Erythroblast (primary cell): ENCODE measurements around the gene ACOT13.
"Not testable (repeated sequence)": the region's sequence is repeated elsewhere in the genome, so short reads cannot be mapped to it uniquely, and the experiment has no call there.

ENCODE experiments used
- DNase-seq, 2 experiments: peaks; one replicate each; lab custom pipeline; 2025; lab: John Stamatoyannopoulos, UW
- GATA1 ChIP-seq: IDR thresholded peaks from 2 replicates; pipeline ENCODE4 v1.6.1; 2011; ENCODE audit warnings: low read depth, mild to moderate bottlenecking, control low read depth, low read length, moderate library complexity
- POLR2A ChIP-seq: IDR thresholded peaks from 2 replicates; pipeline ENCODE4 v1.6.1; 2011; ENCODE audit warnings: mild to moderate bottlenecking, low read length

ACOT13 gene

DNA sequence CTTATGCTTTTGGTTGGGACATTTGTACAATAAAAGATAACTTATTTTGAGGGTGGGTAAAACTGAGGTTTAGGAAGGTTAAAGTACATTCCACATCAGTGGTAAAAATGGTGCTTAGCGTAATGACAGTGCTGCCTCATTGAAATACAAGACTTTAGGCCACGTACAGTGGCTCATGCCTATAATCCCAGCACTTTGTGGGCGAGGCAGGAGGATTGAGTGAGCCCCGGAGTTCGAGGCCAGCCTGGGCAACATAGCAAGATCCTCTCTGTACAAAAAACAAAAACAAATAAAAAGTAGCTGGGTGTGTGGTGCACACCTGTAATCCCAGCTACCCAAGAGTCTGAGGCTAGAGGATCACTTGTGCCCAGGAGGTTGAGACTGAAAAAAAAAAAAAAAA, 18.6 kb upstream of the ACOT13 start:
- TF ChIP-seq GATA1 (no peak), POLR2A (no peak)
- DNase-seq = no peak

DNA sequence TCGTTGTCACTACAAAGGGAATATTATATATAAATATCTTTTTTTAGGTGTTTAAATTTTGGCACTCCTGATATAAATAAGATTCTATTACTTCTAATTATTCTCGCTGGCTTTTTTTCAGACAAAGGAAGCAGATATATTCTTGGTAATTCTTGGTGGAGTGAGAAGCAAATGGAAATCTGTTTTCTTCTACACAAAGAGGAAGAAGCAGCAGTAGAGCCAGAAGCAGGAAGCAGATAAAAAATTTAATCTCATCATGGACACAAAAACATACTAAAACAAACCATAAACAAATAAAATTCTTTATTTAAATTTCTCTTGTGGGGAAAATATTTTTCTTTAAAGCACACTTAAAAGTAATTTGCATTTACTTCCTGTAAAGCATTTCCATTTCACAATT, 17.2 kb upstream of the ACOT13 start:
- TF ChIP-seq GATA1 = no peak
- no peak for TF ChIP-seq POLR2A
- no peak for DNase-seq

DNA sequence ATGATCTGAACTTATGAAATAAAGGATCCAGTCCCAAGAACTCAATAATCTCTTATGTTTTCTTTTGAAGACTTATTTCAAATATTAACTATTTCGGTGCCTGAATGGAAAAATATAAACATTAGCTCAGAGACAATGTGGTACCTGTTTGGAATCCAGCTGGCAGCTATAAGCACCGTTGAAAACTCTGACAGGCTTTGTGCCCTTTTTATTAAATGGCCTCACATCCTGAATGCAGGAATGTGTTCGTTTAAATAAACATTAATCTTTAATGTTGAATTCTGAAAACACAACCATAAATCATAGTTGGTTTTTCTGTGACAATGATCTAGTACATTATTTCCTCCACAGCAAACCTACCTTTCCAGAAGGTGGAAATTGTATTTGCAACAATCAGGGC, 16.5 kb upstream of the ACOT13 start:
- no peak for TF ChIP-seq POLR2A
- TF ChIP-seq GATA1 = no peak
- no peak for DNase-seq

DNA sequence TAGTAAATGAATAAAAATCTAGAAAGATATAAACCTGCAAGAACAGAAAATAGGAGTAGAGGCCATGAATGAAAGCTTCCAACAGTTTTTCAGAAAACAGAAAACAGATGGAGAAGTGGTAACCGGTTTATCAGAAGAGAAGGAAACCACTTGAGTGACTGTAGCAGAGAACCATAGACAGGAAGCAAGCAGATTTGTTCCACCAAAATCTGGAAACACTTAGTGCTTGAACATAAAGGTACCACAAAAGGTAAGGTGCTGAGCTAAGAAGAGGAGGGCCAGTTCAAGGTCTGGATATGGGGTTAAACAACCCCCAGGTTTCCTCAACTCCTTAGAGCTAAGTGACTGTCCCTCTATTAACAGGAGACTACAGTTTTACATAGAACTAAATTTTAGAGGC, 11.7 kb upstream of the ACOT13 start:
- no peak for DNase-seq
- TF ChIP-seq POLR2A (no peak), GATA1 (no peak)

DNA sequence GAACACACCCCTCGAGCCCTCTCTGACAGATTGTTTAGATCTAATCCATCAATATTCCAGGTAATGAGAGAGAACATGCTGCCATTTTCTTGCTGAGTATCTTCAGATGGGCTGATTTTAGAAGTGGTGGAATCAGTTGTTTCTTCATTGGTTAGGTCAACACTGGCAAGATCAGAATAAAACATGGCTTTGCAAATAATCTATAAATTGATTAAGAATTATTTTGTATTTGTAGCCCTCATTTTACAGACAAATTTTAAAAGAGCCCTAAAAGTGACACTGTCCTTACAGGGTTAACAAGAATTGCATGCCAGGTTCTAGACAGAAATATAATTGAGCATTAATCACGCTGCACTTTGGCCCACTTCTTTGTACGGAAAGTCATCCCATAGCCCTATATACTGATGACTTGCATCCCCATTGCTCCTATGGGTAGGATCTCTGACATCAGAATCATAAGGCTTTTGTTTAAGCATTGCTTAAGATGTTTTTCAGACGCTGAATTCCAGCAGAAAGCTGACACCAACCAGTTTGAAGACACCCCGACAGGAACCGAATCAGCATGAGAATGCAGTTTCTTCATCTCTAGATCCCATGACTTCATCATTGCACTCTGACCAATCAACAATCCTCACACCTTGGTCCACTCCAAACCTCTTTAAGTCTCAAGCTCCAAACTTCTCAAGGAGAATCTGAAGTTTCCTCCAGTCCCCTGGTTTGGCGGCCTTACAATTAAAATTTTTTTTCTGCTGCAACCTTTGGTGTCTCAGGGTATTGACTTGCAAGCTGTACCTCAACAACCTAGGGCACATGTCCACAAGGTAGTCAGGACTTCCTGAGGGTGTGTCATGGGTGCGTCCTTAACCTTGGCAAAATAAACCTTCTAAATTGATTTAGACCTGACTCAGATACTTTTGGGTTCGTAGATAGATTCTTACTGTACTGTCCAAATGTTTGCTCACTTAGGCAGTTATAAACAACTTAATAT, 8.0 kb upstream of the ACOT13 start:
- peak; percentile 72 to 88 for DNase-seq
- no peak for TF ChIP-seq GATA1
- no peak for TF ChIP-seq POLR2A

DNA sequence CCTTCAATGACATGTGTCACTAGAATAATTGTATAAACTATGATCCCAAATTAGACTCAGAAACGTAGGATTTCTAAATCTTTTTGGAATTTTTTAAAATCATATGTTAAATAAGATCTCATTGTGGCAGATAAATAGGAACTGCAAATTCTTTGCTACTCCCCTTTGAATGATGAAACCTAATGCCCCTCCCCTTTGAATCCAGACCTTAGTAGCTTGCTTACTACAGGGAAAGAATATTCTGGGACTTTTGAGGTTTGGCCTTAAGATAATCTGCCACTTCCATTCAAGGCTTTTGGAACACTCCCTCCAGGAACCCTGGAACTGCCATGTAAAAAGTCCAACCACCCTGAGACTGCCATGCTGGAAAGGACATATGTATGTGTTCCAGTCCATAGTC, 7.3 kb upstream of the ACOT13 start:
- peak in 1 of 2 experiments; percentile 52 for DNase-seq
- TF ChIP-seq POLR2A (no peak), GATA1 (no peak)

DNA sequence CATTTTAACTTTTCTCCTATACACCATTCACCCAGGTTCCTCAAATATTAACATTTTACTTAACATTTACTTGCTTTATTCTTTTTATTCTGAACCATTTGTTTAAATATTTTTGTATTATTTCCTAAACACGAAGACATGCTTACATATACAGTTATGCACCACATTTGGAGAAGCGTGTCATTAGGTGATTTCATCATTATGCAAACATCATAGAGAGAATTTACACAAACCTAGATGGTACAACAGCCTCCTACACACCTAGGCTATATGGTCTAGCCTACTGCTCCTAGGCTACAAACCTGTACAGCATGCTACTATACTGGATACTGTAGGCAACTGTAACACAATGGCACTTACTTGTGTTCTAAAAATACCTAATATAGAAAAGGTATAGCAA, 6.8 kb upstream of the ACOT13 start:
- DNase-seq = peak in 1 of 2 experiments; percentile 11

DNA sequence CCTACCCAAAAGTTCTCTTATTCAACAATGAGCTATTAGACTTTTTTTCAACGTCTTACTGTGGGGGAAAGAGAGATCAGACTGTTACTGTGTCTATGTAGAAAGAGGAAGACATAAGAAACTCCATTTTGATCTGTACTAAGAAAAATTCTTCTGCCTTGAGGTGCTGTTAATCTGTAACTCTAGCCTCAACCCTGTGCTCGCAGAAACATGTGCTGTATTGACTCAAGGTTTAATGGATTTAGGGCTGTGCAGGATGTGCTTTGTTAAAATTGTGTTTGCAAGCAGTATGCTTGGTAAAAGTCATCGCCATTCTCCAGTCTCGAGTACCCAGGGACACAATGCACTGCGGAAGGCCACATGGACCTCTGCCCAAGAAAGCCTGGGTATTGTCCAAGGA, 5.1 kb upstream of the ACOT13 start:
- not testable (repeated sequence) for DNase-seq

More for the DNA sequence above, 6.8 kb upstream of the ACOT13 start:
- no peak for TF ChIP-seq GATA1
- no peak for TF ChIP-seq POLR2A

DNA sequence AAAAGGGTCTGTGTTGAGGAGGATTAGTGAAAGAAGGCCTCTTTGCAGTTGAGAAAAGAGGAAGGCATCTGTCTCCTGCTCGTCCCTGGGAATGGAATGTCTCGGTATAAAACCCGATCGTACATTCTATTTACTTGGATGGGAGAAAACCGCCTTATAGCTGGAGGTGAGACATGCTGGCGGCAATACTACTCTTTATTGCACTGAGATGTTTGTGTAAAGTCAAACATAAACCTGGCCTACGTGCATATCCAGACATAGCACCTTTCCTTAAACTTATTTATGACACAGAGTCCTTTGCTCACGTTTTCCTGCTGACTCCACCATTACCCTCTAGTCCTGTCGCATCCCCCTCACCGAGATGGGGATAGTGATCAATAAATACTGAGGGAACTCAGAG, 4.6 kb upstream of the ACOT13 start:
- no peak for TF ChIP-seq GATA1
- TF ChIP-seq POLR2A = no peak
- DNase-seq = no peak

DNA sequence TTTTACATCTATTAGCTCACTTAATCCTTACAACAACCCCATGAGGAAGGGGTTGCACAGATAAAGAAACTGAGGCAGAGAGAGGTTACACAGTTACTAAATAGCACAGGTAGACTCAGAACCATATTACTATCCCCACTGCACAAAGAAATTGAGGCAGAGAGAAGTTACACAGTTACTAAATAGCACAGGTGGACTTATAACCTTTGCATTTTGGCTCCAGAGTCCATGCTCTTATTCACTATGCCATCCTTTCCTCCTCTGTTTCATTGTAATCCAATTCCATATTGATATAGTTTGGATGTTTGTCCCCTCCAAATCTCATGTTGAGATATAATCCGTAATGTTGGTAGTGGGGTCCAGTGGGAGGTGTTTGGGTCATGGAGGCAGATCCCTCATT, 3.7 kb upstream of the ACOT13 start:
- TF ChIP-seq POLR2A = no peak
- no peak for TF ChIP-seq GATA1
- no peak for DNase-seq

DNA sequence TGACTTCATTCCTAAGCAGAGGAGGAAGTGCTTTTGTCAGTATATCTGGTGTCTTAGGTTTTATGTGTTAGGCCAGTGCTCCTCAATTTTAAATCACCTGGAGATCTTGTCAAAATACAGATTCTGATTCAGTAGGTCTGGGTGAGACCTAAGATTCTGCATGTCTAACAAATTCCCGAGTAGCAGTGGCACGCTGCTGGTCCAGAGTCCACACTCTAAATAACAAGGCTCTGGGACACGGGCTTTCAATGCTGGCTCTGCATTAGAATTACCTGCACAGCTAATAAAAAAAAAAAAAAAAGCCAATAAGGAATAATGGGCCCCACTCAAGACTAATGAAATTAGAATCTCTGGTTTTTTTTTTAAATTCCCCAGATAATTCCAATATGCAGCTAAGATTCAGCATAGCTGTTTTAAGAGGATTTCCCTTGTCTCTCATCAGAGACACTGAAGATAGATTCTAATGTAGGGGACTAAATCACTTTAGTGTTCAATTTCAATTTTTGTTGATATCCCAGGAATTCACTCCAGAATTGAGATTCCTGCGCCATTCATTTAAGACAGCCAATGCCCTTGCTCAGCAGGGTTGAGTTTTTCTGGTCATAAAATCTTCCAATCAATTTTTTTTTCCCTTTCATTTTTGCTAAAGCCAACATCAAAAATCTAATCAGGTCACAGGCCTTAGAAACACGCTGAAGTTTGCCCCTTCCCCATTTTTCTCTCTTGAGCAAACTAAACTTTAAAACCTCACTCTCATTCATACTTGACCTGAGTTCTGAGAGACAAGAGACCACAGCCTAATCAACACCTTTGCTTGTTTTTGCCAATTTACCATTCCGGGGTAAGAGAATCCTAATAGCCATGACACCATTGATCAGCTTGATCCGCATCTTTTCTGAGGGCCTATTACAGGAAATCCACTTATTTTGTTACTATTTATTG, 2.6 kb upstream of the ACOT13 start:
- no peak for DNase-seq
- TF ChIP-seq POLR2A (no peak), GATA1 (no peak)

DNA sequence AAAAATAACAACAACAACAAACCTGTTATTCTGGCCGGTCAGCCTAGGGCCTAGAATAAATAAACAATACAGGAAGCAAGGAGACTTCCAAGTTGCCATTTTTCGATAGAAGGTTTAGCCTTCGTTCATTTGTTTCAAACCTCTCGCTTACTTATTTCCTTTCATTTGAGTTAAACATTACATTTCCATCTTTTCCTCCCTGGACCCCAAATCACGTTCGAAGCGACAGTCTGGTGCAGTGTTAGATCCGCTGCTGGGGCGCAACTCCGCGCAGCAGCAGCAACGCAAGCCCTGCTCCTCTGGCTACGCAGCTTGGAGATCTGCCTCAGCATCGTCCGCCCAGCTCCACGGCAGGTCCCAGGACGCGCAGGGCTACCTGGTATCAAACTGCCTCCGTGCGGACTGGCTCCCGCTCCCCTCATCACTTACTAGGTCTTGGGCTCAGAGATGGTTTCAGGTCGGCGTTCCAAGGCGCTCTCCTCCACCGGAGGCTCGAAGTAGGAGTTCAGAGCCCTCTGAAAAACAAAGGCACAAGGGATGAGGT, 708 bp upstream of the ACOT13 start:
- peak; percentile 73 to 84 for DNase-seq
- TF ChIP-seq POLR2A (no peak), GATA1 (no peak)

DNA sequence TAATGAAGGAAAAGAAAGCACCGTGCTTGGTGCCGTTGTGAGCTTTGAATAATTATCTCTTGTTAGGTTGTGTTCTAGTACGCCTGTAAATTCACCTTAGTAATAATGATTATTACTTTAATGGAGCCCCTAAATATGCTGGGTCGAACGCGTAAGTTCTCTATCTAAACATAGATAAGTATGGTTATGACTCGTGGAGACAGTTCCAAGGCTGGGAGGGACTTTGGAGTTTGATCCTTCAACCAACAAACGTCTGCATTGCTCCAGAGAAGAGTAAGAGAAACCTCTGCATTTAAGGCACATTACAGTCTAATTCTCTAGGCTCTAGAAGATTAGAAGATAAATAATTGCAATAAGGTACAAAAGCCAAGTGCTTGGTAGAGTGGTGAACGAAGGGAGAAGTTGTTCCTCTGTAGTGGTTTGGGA, 514 bp downstream of the ACOT13 start:
- no peak for TF ChIP-seq GATA1
- TF ChIP-seq POLR2A = no peak
- DNase-seq = peak; percentile 67 to 79

DNA sequence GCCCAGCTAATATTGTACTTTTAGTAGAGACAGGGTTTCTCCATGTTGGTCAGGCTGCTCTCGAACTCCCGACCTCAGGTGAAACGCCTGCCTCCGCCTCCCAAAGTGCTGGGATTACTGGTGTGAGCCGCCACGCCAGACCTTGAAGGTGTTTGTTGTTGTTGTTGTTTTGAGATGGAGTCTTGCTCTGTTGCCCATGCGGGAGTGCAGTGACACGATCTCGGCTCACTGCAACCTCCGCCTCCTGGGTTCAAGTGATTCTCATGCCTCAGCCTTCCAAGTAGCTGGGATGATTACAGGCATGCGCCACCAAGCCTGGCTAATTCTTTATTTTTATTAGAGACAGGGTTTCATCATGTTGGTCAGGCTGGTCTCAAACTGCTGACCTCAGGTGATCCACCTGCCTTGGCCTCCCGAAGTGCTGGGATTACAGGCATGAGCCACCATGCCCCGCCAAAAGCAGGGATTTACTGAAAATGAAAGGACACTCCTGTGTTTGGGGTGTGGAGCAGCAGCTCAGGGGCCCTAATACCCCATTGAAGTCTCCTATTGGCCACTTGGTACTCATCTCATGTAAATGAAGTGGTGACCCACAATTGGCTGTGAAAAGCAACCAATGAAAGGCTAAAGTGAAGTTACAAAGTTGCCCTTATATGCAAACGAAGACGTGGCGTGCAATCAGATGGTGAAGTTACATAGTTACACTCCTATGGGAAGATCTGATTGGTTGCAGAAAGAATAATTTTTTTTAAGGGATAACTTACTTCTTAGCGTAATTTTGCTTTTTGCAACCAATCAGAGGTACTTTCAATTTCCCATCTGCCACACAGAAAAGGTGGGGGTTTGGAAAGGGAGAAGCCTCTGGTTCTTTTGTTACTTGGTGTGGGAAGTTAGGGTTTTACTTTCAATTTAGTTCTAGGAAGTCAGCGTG, 1.5 kb downstream of the ACOT13 start:
- DNase-seq = peak in 1 of 2 experiments; percentile 41
